ENCODE measurements around the gene PISD.
A peak's percentile ranks its signal among the peaks of the same experiment; 100 is the strongest.

The PISD gene

DNA sequence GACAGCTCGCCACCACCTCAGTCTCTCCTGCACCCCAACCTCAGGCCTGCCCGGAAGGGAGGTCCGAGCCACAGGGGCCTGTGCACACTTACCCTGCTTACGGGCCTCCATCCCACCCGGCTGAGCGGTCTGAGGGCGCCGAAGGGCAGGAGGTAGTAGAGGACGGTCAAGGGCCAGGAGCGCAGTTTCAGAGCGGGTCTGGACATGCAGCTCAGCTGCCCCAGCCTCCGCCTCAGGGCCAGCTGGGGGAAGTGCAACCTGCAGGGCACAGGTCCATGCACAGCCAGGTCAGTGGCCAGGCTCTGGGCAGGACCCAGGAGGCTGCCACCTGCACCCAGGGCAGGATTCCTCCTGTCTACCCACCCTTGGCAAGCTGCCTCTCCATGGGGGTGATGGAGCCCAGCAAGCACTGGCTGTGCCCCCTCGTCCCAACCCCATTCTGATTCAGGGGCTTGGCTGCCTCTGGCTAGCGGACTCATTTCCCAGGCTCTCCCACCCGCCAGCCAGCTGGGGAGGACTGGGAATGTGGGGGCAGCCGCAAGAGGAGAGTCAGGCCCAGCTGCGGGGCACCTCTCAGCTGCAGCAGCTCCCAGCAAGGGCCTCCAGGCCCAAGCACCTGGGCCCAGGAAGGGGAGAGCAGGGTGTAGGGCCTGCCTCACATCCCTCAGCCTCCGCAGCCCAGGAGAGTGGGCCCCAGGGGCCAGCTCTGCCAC is 38.3 kb downstream of the PISD start:
- no peak for DNase-seq

DNA sequence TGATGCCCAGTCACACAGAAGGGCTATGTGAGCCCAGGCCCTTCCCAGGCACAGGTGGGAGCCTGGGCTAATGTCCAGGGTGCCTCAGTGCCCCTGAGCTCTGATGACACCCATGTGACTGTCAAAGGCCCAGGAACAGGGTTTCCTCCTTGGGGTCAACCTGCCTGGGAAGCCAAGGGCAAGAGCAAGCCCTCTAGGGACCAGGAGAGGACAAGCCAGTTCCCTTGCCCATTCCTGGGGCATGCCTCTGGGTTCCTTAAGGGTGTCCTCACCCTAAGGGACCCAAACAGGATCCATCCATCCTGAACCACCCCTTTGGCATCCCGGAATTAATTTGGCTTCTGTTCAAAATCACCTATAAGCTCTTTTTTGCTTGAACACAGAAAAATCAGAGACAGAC is 39.0 kb downstream of the PISD start:
- no peak for DNase-seq

- no peak for DNase-seq
Measured at GRCh38 chr22:31621507-31622124, 40.4 kb downstream of the PISD start.

- DNase-seq = no peak
Measured at GRCh38 chr22:31620756-31621480, 41.1 kb downstream of the PISD start.

GRCh38 chr22:31619611-31620300 is 42.3 kb downstream of the PISD start:
- DNase-seq = no peak

- no peak for DNase-seq
Measured at GRCh38 chr22:31618471-31619176, 43.4 kb downstream of the PISD start.

GRCh38 chr22:31618057-31618456 is 44.0 kb downstream of the PISD start:
- peak; percentile 46 for DNase-seq

- no peak for DNase-seq
Measured at GRCh38 chr22:31616315-31616980, 45.6 kb downstream of the PISD start.

GRCh38 chr22:31615940-31616314 is 46.1 kb downstream of the PISD start:
- no peak for DNase-seq

GRCh38 chr22:31615491-31615860 is 46.5 kb downstream of the PISD start:
- DNase-seq = no peak

- no peak for DNase-seq
Measured at GRCh38 chr22:31614781-31615490, 47.1 kb downstream of the PISD start.

- no peak for DNase-seq
Measured at GRCh38 chr22:31613904-31614296, 48.1 kb downstream of the PISD start.

- DNase-seq = no peak
Measured at GRCh38 chr22:31613286-31613903, 48.6 kb downstream of the PISD start.

- no peak for DNase-seq
Measured at GRCh38 chr22:31612891-31613285, 49.1 kb downstream of the PISD start.

GRCh38 chr22:31611061-31611760 is 50.8 kb downstream of the PISD start:
- DNase-seq = no peak

DNA sequence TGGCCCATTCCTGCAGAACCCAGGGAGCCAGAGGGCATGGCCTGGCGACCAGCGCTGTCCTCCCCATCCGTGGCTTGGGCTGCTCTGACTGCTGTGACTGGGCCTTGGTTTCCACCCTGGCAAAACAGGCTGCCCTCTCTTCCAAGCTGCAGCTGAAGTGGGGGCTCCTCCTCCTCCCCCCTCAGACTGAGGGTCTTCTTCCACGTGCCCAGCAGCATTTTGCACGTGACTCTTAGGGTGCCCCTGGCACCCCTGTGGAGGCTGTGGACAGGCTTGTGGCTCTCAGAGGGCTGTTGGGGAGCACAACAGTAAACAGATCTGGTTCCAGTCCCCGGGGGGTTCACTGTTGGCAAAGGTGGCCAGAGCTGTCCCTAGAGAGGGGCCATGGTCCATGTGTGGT is 51.4 kb downstream of the PISD start:
- DNase-seq = no peak

- DNase-seq = no peak
Measured at GRCh38 chr22:31609716-31610115, 52.3 kb downstream of the PISD start.

DNA sequence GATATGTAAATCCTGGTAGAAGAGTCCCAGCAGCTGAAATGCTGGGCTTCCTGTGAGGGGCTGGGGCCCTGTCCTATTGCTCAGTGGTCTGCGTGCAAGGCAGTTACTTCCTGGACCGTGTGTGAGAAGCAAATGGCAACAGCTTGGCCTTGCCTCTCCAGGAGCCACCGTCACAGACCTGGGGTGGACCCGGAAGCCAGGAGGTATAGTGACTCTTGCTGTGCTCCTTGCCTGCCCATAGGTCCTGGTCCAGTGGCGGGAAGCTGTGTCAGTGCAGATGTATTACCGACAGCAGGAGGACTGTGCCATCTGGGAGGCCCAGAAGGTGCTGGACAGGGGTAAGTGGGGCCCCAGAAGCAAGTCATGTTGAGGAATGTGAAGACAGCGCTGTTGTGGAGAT is 54.3 kb downstream of the PISD start:
- no peak for DNase-seq

DNA sequence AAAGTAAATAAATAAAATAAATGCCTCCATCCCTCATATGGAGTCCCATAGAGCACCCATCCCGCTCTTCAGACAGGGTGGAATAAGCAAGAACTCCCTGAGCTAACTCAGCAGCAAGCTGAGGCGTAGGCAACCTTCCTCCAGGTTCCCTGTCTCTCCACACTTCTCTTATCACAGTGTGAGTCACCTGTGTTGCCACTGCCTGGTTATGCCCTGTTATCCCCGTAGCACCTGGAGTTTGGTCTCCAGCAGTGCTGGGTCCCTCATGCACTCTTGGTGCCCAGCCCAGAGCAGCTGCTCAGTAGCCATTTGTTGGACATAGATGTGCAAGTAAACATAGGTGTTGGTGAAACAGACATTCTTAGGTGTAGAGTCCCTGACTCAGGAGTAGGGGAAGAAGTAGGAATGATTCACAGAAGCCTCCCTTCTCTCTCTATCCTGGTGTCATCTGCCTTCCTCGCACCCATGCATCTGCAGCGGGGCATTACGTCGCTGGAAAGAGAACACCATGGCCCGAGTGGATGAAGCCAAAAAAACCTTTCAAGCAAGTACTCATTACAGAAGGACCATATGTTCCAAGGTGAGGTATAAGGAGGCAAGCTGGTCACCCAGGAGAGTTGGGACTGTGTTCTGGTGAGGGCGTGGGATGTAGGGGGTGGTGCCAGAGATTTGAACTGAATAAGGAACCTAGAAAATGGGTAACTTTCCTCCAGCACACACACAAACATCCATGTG is 56.0 kb downstream of the PISD start:
- DNase-seq = no peak

Measured in NCI-H510A treated with DMSO at 0.1 percent for 48 hours (cell line).